Endothelial cell (in vitro differentiated cells): ENCODE results near the gene NECAB3. TPM values are rescaled to one million over a fixed set of nuclear protein-coding genes. Genes with fewer than 3 reads are reported as not detected.

Experiments used
- DNase-seq: peaks from one replicate; pipeline ENCODE4 v3.0.0; 2021; ENCODE audit warnings: low spot score
- H3K27ac Mint-ChIP-seq: one replicate; pipeline ENCODE4 v1.8.0; 2021; ENCODE audit warnings: mixed read lengths, inconsistent platforms; ENCODE audit not compliant: unreplicated experiment
- H3K27me3 Mint-ChIP-seq: one replicate; pipeline ENCODE4 v1.8.0; 2021; ENCODE audit warnings: mild to moderate bottlenecking, moderate library complexity, mixed read lengths, inconsistent platforms; ENCODE audit not compliant: unreplicated experiment
- H3K36me3 Mint-ChIP-seq: one replicate; pipeline ENCODE4 v1.8.0; 2021; ENCODE audit warnings: mild to moderate bottlenecking, low read depth, mixed read lengths, inconsistent platforms; ENCODE audit not compliant: unreplicated experiment
- H3K4me1 Mint-ChIP-seq: one replicate; pipeline ENCODE4 v1.8.0; 2021; ENCODE audit warnings: mild to moderate bottlenecking, mixed read lengths, inconsistent platforms; ENCODE audit not compliant: unreplicated experiment
- H3K4me3 Mint-ChIP-seq: one replicate; pipeline ENCODE4 v1.8.0; 2021; ENCODE audit warnings: mild to moderate bottlenecking, mixed read lengths, inconsistent platforms; ENCODE audit not compliant: unreplicated experiment
- H3K9me3 Mint-ChIP-seq: one replicate; pipeline ENCODE4 v1.8.0; 2021; ENCODE audit warnings: mixed read lengths, inconsistent platforms; ENCODE audit not compliant: unreplicated experiment
- CTCF ChIP-seq: fragments of 200-600 bp; sonication (generic); IDR thresholded peaks from one replicate; pipeline ENCODE4 v1.5.0; 2021; ENCODE audit warnings: antibody characterized with exemption; ENCODE audit not compliant: unreplicated experiment
- total RNA-seq: library from RNA; stranded (reverse); fragmentation: NEBNext Ultra II Directional; extraction: Animal tissue kit (Norgen Biotek cat#: 25700); gene quantifications from one replicate; pipeline ENCODE4 v1.2.1, GENCODE V29; 2021; ENCODE audit not compliant: unreplicated experiment

NECAB3 gene
- total RNA-seq, 1 donor from 2014 or later = 9.8 TPM

GRCh38 chr20:33716498-33716897 is 42.3 kb upstream of the NECAB3 start:
- no peak for TF ChIP-seq CTCF
- Mint-ChIP-seq H3K9me3 (no peaks in the 10 kb centered on the region), H3K4me1 (peaks cover 4% of the 10 kb centered on the region), H3K27ac (no peak overlapping the region), H3K4me3 (no peak overlapping the region), H3K36me3 (peaks cover 8% of the 10 kb centered on the region), H3K27me3 (peaks cover 12% of the 10 kb centered on the region)
- no peak for DNase-seq

- Mint-ChIP-seq H3K27ac (no peak overlapping the region), H3K4me3 (no peak overlapping the region), H3K27me3 (peaks cover 8% of the 10 kb centered on the region), H3K4me1 (no peaks in the 10 kb centered on the region), H3K9me3 (no peaks in the 10 kb centered on the region), H3K36me3 (peaks cover 5% of the 10 kb centered on the region)
- no peak for TF ChIP-seq CTCF
- no peak for DNase-seq
Measured at GRCh38 chr20:33713865-33714367, 39.7 kb upstream of the NECAB3 start.

GRCh38 chr20:33711446-33711738 is 37.2 kb upstream of the NECAB3 start:
- TF ChIP-seq CTCF = no peak
- peaks cover 5% of the 10 kb centered on the region for H3K36me3 Mint-ChIP-seq
- H3K4me3 Mint-ChIP-seq = no peak overlapping the region
- no peaks in the 10 kb centered on the region for H3K4me1 Mint-ChIP-seq
- H3K27ac Mint-ChIP-seq = no peak overlapping the region
- no peak for DNase-seq
- peaks cover 8% of the 10 kb centered on the region for H3K27me3 Mint-ChIP-seq
- no peaks in the 10 kb centered on the region for H3K9me3 Mint-ChIP-seq

- H3K27ac Mint-ChIP-seq = no peak overlapping the region
- peaks cover 5% of the 10 kb centered on the region for H3K36me3 Mint-ChIP-seq
- DNase-seq = no peak
- peaks cover 8% of the 10 kb centered on the region for H3K27me3 Mint-ChIP-seq
- no peak for TF ChIP-seq CTCF
- no peak overlapping the region for H3K4me3 Mint-ChIP-seq
- no peaks in the 10 kb centered on the region for H3K9me3 Mint-ChIP-seq
- H3K4me1 Mint-ChIP-seq = no peaks in the 10 kb centered on the region
Measured at GRCh38 chr20:33710681-33711445, 36.6 kb upstream of the NECAB3 start.

- H3K27ac Mint-ChIP-seq = no peak overlapping the region
- TF ChIP-seq CTCF = no peak
- no peak overlapping the region for H3K4me3 Mint-ChIP-seq
- H3K9me3 Mint-ChIP-seq = no peaks in the 10 kb centered on the region
- DNase-seq = no peak
- peaks cover 8% of the 10 kb centered on the region for H3K27me3 Mint-ChIP-seq
- H3K4me1 Mint-ChIP-seq = no peaks in the 10 kb centered on the region
- H3K36me3 Mint-ChIP-seq = peaks cover 5% of the 10 kb centered on the region
Measured at GRCh38 chr20:33709905-33710541, 35.8 kb upstream of the NECAB3 start.
